NCI-H526 (cell line): Measurements from ENCODE around the gene DYNLRB1.

Source experiments
- DNase-seq, 2 experiments: peaks; one replicate each; lab custom pipeline; 2025; lab: John Stamatoyannopoulos, UW

The DYNLRB1 gene

GRCh38 chr20:34579191-34579978, 63.2 kb downstream of the DYNLRB1 start:
- DNase-seq, result no peak

GRCh38 chr20:34579979-34580940, 64.0 kb downstream of the DYNLRB1 start:
- no peak for DNase-seq

- DNase-seq, result no peak
Measured at GRCh38 chr20:34581341-34582184, 65.3 kb downstream of the DYNLRB1 start.

GRCh38 chr20:34582221-34582620, 66.0 kb downstream of the DYNLRB1 start:
- DNase-seq, result no peak

GRCh38 chr20:34582911-34583310, 66.7 kb downstream of the DYNLRB1 start:
- no peak for DNase-seq

GRCh38 chr20:34583544-34583943, 67.3 kb downstream of the DYNLRB1 start:
- DNase-seq, result no peak

- DNase-seq, result no peak
Measured at GRCh38 chr20:34585019-34585418, 68.8 kb downstream of the DYNLRB1 start.

- no peak for DNase-seq
Measured at GRCh38 chr20:34586488-34587163, 70.4 kb downstream of the DYNLRB1 start.
